ENCODE results near the gene NID2. TPM values are rescaled to one million over a fixed set of nuclear protein-coding genes. Genes with fewer than 3 reads are reported as not detected.

The NID2 gene
- polyA plus RNA-seq, 1 of the 3 experiments (the other 2 are of a cell fraction) = 22.7 TPM

GRCh38 chr14:51962711-51963110 lies 106.1 kb downstream of the NID2 start:
- H3K27ac ChIP-seq (ENCODE audit: low read depth in 2 of 2, low read length in 1 of 2) = peak overlapping the region; percentile 17 to 79; a peak in 3 of 4 replicates
- WGBS (ENCODE audit: low lambda C conversion rate) = 51% methylated on average over 2 of the region's 3 CpGs
- no peaks in the 10 kb centered on the region for H4K20me1 ChIP-seq (ENCODE audit: insufficient read depth)
- H3K36me3 ChIP-seq (replicated peaks in 1 of 2; ENCODE audit: control insufficient read depth in 1 of 2, insufficient read depth in 2 of 2, low read length in 1 of 2) = peaks cover 6 to 21% of the 10 kb centered on the region in 2 experiments
- H3K9ac ChIP-seq = no peak overlapping the region
- TF ChIP-seq, protein P1, sequence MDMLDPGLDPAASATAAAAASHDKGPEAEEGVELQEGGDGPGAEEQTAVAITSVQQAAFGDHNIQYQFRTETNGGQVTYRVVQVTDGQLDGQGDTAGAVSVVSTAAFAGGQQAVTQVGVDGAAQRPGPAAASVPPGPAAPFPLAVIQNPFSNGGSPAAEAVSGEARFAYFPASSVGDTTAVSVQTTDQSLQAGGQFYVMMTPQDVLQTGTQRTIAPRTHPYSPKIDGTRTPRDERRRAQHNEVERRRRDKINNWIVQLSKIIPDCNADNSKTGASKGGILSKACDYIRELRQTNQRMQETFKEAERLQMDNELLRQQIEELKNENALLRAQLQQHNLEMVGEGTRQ (IDR thresholded peaks at IDR 0.05; ENCODE audit: borderline replicate concordance, low read depth, low read length) = no peak
- TF ChIP-seq RCOR1 (IDR thresholded peaks at IDR 0.05; ENCODE audit: low read length) (no peak), EP300 (IDR thresholded peaks at IDR 0.05; ENCODE audit: borderline replicate concordance in 1 of 2, low read depth in 1 of 2, low read length in 1 of 2) (no peak)
- ChIA-PET POLR2A (no interaction called here), CTCF (interaction anchor here (0.7 to 2.2 kb wide), 5 partner anchors 16 to 679 kb away, joined by 3 to 13 read pairs (median 3); no protein-coding TSS in a partner anchor)
- no peak overlapping the region for H2AFZ ChIP-seq (ENCODE audit: low read depth)
- H3K9me3 ChIP-seq = peaks cover 6% of the 10 kb centered on the region; the same call in 1 of the 2 replicates
- peaks cover 7 to 13% of the 10 kb centered on the region in 2 experiments; a peak in 3 of 4 replicates for H3K4me1 ChIP-seq (ENCODE audit: control insufficient read depth in 1 of 2, insufficient read depth in 2 of 2, low read depth in 1 of 2, low read length in 1 of 2)
- H3F3A ChIP-seq (replicated peaks; ENCODE audit: insufficient read depth) = no peaks in the 10 kb centered on the region
- no peaks in the 10 kb centered on the region for H3K27me3 ChIP-seq (ENCODE audit: insufficient read depth)
- H3K4me3 ChIP-seq (ENCODE audit: low read depth in 2 of 2, low read length in 1 of 2) = no peak overlapping the region
- no peaks in the 10 kb centered on the region for H3K9me2 ChIP-seq
- no peak overlapping the region for H3K4me2 ChIP-seq
- no peaks in the 10 kb centered on the region for H3K79me2 ChIP-seq (ENCODE audit: insufficient read depth)
- no peak for DNase-seq

DNA sequence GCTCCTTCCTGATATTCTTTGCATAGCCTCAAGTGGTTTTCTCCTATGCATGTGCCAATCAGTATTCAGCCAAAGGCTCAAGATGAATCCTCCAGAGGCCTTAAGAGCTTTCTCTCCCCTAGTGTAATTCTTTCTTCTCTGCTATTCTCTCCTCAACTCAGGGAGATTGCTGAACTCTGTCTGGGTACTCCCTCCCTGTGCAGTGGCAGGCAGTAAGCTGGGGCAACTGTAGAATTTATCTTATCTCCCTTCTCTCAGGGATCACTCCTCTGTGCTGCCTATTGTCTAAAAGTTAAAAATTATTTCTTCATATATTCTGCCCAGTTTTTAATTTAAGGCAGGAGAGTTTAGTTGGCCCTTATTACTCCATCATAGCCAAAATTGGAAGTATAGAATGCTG lies 108.0 kb downstream of the NID2 start:
- Histone ChIP-seq H3K27me3 (ENCODE audit: insufficient read depth) (no peaks in the 10 kb centered on the region), H3K9me3 (peaks cover 12% of the 10 kb centered on the region; the same call in 1 of the 2 replicates), H3K27ac (ENCODE audit: low read depth in 2 of 2, low read length in 1 of 2) (no peak overlapping the region), H4K20me1 (ENCODE audit: insufficient read depth) (no peaks in the 10 kb centered on the region), H3K9me2 (no peaks in the 10 kb centered on the region), H3K9ac (no peak overlapping the region), H3K4me2 (no peak overlapping the region), H3K4me3 (ENCODE audit: low read depth in 2 of 2, low read length in 1 of 2) (no peak overlapping the region), H2AFZ (ENCODE audit: low read depth) (no peak overlapping the region), H3F3A (replicated peaks; ENCODE audit: insufficient read depth) (no peaks in the 10 kb centered on the region), H3K79me2 (ENCODE audit: insufficient read depth) (no peaks in the 10 kb centered on the region), H3K36me3 (replicated peaks in 1 of 2; ENCODE audit: control insufficient read depth in 1 of 2, insufficient read depth in 2 of 2, low read length in 1 of 2) (peaks cover 6 to 32% of the 10 kb centered on the region in 2 experiments), H3K4me1 (ENCODE audit: control insufficient read depth in 1 of 2, insufficient read depth in 2 of 2, low read depth in 1 of 2, low read length in 1 of 2) (peaks cover 7 to 13% of the 10 kb centered on the region in 2 experiments; a peak in 3 of 4 replicates)
- no peak for DNase-seq
- ChIA-PET POLR2A (no interaction called here), CTCF (no interaction called here)
- TF ChIP-seq, protein P2, sequence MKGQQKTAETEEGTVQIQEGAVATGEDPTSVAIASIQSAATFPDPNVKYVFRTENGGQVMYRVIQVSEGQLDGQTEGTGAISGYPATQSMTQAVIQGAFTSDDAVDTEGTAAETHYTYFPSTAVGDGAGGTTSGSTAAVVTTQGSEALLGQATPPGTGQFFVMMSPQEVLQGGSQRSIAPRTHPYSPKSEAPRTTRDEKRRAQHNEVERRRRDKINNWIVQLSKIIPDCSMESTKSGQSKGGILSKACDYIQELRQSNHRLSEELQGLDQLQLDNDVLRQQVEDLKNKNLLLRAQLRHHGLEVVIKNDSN (IDR thresholded peaks at IDR 0.05; ENCODE audit: borderline replicate concordance, low read depth) = no peak
- TF ChIP-seq, protein P1 (IDR thresholded peaks at IDR 0.05; ENCODE audit: borderline replicate concordance, low read depth, low read length) = no peak
- TF ChIP-seq, protein P3, sequence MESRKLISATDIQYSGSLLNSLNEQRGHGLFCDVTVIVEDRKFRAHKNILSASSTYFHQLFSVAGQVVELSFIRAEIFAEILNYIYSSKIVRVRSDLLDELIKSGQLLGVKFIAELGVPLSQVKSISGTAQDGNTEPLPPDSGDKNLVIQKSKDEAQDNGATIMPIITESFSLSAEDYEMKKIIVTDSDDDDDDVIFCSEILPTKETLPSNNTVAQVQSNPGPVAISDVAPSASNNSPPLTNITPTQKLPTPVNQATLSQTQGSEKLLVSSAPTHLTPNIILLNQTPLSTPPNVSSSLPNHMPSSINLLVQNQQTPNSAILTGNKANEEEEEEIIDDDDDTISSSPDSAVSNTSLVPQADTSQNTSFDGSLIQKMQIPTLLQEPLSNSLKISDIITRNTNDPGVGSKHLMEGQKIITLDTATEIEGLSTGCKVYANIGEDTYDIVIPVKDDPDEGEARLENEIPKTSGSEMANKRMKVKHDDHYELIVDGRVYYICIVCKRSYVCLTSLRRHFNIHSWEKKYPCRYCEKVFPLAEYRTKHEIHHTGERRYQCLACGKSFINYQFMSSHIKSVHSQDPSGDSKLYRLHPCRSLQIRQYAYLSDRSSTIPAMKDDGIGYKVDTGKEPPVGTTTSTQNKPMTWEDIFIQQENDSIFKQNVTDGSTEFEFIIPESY (IDR thresholded peaks at IDR 0.05; ENCODE audit: borderline replicate concordance, low read depth) = no peak
- TF ChIP-seq RAD21 (IDR thresholded peaks at IDR 0.05; ENCODE audit: low read length) (no peak), RXRA (IDR thresholded peaks at IDR 0.05; ENCODE audit: borderline replicate concordance, low read depth) (no peak), TCF12 (IDR thresholded peaks at IDR 0.05) (no peak), TAF1 (IDR thresholded peaks at IDR 0.05; ENCODE audit: borderline replicate concordance, low read depth, low read length) (no peak), SIN3A (IDR thresholded peaks at IDR 0.05; ENCODE audit: borderline replicate concordance, low read depth, low read length) (no peak), CHD2 (IDR thresholded peaks at IDR 0.05; ENCODE audit: low read length, partially characterized antibody) (no peak), FOSL2 (IDR thresholded peaks at IDR 0.05; ENCODE audit: borderline replicate concordance, low read depth) (no peak), NRF1 (IDR thresholded peaks at IDR 0.05; ENCODE audit: low read depth, low read length) (no peak), FOXJ3 (CRISPR knock-in tag; IDR thresholded peaks at IDR 0.05) (no peak), MXI1 (IDR thresholded peaks at IDR 0.05; ENCODE audit: low read depth, low read length) (no peak)
- TF ChIP-seq, protein P4, sequence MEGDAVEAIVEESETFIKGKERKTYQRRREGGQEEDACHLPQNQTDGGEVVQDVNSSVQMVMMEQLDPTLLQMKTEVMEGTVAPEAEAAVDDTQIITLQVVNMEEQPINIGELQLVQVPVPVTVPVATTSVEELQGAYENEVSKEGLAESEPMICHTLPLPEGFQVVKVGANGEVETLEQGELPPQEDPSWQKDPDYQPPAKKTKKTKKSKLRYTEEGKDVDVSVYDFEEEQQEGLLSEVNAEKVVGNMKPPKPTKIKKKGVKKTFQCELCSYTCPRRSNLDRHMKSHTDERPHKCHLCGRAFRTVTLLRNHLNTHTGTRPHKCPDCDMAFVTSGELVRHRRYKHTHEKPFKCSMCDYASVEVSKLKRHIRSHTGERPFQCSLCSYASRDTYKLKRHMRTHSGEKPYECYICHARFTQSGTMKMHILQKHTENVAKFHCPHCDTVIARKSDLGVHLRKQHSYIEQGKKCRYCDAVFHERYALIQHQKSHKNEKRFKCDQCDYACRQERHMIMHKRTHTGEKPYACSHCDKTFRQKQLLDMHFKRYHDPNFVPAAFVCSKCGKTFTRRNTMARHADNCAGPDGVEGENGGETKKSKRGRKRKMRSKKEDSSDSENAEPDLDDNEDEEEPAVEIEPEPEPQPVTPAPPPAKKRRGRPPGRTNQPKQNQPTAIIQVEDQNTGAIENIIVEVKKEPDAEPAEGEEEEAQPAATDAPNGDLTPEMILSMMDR (IDR thresholded peaks at IDR 0.05) = no peak
- TF ChIP-seq, protein P5, sequence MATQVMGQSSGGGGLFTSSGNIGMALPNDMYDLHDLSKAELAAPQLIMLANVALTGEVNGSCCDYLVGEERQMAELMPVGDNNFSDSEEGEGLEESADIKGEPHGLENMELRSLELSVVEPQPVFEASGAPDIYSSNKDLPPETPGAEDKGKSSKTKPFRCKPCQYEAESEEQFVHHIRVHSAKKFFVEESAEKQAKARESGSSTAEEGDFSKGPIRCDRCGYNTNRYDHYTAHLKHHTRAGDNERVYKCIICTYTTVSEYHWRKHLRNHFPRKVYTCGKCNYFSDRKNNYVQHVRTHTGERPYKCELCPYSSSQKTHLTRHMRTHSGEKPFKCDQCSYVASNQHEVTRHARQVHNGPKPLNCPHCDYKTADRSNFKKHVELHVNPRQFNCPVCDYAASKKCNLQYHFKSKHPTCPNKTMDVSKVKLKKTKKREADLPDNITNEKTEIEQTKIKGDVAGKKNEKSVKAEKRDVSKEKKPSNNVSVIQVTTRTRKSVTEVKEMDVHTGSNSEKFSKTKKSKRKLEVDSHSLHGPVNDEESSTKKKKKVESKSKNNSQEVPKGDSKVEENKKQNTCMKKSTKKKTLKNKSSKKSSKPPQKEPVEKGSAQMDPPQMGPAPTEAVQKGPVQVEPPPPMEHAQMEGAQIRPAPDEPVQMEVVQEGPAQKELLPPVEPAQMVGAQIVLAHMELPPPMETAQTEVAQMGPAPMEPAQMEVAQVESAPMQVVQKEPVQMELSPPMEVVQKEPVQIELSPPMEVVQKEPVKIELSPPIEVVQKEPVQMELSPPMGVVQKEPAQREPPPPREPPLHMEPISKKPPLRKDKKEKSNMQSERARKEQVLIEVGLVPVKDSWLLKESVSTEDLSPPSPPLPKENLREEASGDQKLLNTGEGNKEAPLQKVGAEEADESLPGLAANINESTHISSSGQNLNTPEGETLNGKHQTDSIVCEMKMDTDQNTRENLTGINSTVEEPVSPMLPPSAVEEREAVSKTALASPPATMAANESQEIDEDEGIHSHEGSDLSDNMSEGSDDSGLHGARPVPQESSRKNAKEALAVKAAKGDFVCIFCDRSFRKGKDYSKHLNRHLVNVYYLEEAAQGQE (IDR thresholded peaks at IDR 0.05; ENCODE audit: low read depth, low read length) = no peak

Data from SK-N-SH (cell line).